ENCODE measurements around the gene AP3S2.

AP3S2 gene

DNA sequence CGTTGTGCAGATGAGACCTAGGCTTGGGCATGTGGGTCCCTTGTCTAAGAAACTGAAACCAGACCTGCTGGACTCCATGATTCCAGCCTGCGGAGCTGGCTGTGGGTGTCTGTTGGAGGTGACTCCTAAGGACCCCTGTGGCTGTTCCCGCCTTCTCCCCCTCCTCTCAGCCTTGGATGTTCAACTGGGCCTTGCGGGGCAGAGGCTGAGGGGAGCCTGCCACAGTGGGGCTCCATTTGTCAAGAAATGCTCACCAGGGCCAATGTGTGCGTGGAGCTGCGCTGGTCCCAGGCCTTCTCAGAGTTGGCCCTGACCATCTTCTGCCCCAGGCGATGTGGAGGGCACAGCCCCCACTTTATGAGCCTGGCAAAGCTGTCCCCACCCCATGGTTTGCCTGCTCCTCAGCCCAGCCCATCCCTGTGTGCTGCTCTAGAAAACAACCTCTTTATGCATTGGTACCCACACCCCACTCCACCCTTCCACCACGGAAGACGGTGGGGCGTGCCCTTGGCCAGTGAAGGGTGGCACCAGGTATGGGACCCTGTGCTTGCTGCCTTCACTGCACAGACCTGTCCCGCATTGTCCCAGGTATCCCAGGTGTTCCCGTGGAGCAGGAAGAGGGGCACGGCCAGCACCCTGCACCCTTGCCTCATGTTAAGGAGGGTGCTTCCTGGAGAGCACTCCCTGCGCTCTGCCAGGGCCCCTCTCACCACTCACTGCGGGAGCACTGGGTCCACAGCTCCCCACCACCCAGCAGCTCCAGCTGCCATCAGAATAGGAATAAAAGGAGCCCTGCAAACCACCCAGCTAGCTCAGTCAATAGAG, 109.7 kb downstream of the AP3S2 start:
- TF ChIP-seq GATA2 (IDR thresholded peaks at IDR 0.05; ENCODE audit: low read depth, low read length) (no peak), GATA3 (IDR thresholded peaks at IDR 0.05; ENCODE audit: low read depth, low read length) (no peak)

DNA sequence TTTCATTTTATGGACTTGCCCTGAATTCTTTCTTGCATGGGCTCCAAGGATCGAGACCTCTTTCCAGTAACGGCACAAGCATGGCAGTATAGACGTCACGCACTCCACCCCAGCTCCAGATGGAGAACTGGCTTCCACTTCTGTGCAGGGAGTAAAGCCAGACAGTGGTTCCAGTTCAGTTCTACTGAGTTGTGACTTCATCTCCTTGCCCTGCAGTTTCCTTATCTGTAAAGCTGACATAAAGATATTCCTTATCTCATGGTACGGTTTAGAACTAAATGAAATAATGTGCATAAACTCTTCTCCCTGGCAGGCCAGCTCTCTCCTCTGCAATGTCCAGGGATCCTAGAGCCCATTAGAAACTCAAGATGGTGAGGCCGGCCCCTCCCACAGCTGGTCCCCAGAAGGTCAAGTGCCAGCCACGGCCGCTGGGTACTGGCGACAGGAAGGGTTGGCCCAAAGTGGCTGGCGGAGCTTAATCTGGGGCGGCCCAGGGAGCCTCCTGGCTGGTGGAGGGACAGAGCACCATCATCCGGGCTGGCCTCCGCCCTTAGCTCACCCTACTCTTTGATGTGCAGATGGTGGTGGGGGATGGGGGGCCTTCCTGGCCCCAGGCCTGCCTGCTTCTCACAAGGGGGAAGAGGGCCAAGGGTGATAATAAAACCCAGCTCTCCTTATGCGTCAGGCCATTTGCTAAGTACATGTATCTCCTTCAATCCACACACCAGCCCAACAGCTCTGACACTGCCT, 110.5 kb downstream of the AP3S2 start:
- TF ChIP-seq GATA2 (IDR thresholded peaks at IDR 0.05; ENCODE audit: low read depth, low read length) (no peak), GATA3 (IDR thresholded peaks at IDR 0.05; ENCODE audit: low read depth, low read length) (no peak)

DNA sequence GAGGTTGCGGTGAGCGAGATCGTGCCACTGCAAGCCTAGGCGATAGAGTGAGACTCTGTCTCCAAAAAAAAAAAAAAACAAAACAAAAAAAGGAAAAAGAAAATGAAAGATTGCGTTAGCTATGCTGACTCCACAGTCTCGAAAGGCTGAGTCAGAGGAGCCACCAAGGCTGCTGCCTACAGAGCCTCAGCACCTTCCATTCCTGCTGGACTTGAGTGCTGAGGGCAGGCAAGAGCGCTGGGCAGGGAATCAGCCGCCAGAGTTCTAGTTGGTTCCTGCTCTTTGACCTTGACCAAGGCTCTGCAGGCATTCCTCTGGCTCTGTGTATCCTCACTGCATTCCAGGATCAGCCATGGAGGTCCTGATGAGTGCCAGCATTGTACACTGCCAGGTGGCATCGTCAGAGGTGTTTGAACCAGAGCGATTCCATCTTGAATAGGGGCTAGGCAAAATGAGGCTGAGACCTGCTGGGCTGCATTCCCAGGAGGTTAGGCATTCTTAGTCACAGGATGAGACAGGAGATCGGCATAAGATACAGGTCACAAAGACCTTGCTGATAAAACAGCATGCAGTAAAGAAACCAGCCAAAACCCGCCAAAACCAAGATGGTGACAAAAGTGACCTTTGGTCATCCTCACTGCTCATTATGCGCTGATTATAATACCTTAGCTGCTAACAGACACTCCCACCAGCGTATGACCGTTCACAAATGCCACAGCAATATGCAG, 111.7 kb downstream of the AP3S2 start:
- TF ChIP-seq GATA3 (IDR thresholded peaks at IDR 0.05; ENCODE audit: low read depth, low read length) (no peak), GATA2 (IDR thresholded peaks at IDR 0.05; ENCODE audit: low read depth, low read length) (no peak)

DNA sequence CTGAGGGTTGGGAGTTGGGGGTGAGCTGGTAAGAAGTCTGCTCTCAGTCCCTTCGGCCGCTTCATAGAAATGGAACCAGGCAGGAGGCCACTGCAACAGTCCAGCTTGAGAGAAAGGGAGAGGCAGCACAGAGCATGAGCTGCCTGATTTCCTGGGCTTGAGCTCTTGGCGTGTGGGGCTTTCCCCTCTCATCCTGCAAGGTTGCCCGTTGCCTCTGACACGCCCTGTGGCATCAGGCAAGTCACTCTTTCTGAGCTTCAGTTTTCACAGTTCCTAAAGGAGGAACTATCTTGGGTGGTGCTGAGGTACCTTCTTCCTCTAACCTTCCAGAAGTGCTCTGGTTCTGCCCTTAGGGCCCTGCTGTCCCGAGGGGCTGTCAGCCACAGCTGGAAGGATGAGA, 112.7 kb downstream of the AP3S2 start:
- TF ChIP-seq GATA3 (IDR thresholded peaks at IDR 0.05; ENCODE audit: low read depth, low read length) (no peak), GATA2 (IDR thresholded peaks at IDR 0.05; ENCODE audit: low read depth, low read length) (no peak)

DNA sequence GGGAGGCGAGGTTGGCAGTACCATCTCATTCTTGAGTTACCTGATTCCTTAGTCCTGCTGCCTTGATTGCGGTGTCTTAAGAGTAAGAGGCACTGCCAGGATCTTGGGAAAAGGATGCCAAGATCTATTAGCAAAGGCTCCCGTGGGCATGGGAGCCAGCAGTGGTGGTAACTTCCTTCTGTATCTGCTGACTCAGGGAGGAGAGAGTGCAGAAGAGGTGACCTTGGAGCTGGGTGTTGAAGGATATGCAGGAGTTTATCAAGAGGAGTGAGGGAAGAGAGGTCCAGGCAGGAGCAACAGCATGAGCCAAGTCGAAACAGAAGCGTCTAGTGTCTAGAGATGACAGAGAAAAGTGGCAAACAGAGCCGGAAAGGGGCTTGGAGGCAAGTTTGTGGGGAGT, 113.2 kb downstream of the AP3S2 start:
- TF ChIP-seq GATA3 (IDR thresholded peaks at IDR 0.05; ENCODE audit: low read depth, low read length) (no peak), GATA2 (IDR thresholded peaks at IDR 0.05; ENCODE audit: low read depth, low read length) (no peak)

Measured in SH-SY5Y (cell line).